SU-DHL-6 (cell line): Measurements from ENCODE around the gene NBPF3.

Source experiments
- CTCF ChIP-seq: fragments of 200-600 bp; sonication (generic); IDR thresholded peaks from one replicate; pipeline ENCODE4 v1.5.1; 2017; ENCODE audit warnings: antibody characterized with exemption, mild to moderate bottlenecking, low read length, moderate library complexity; ENCODE audit not compliant: insufficient read depth, poor library complexity, severe bottlenecking
- EZH2phosphoT487 ChIP-seq: fragments of 200-600 bp; sonication (generic), shearing (Covaris generic); conservative IDR thresholded peaks from 2 replicates; pipeline ENCODE4 v1.6.1; 2018; ENCODE audit warnings: mild to moderate bottlenecking, antibody characterized with exemption, low read length, moderate library complexity, mixed read lengths

GRCh38 chr1:21511579-21512522 lies 71.9 kb downstream of the NBPF3 start:
- TF ChIP-seq CTCF (no peak), EZH2phosphoT487 (no peak)
